GM23338 (cell line): ENCODE data around the gene SLX4IP.

ENCODE experiments used
- CREB1 ChIP-seq: fragments of 250-450 bp; sonication (Bioruptor Pico); IDR thresholded peaks from 2 replicates; pipeline ENCODE4 v1.5.0; 2020; ENCODE audit warnings: low read depth, mild to moderate bottlenecking, moderate library complexity
- CTCF ChIP-seq, 2 experiments: fragments of 200-600 bp in 1 of 2; sonication (generic) in 1 of 2; conservative IDR thresholded peaks; 2 replicates each; pipeline versions ENCODE4 v1.5.1 to v1.6.1; 2016 to 2017; ENCODE audit warnings: antibody characterized with exemption in 2 of 2, low read depth in 2 of 2, mild to moderate bottlenecking in 2 of 2, moderate library complexity in 1 of 2
- ETS1 ChIP-seq: IDR thresholded peaks from 2 replicates; pipeline ENCODE4 v1.6.1; 2016; ENCODE audit warnings: antibody characterized with exemption
- EZH2 ChIP-seq: fragments of 200-600 bp; sonication (generic); IDR thresholded peaks from one replicate; pipeline ENCODE4 v1.8.0; 2017; ENCODE audit warnings: antibody characterized with exemption, mild to moderate bottlenecking, low read depth; ENCODE audit not compliant: unreplicated experiment
- EZH2phosphoT487 ChIP-seq: fragments of 200-600 bp; sonication (generic); IDR thresholded peaks from one replicate; pipeline ENCODE4 v1.8.1; 2018; ENCODE audit warnings: antibody characterized with exemption; ENCODE audit not compliant: unreplicated experiment
- JUNB ChIP-seq: IDR thresholded peaks from one replicate; pipeline ENCODE4 v1.6.1; 2016; ENCODE audit warnings: antibody characterized with exemption; ENCODE audit not compliant: unreplicated experiment
- POLR2AphosphoS5 ChIP-seq: IDR thresholded peaks from 2 replicates; pipeline ENCODE4 v1.6.1; 2016; ENCODE audit warnings: antibody characterized with exemption, low read depth
- REST ChIP-seq: IDR thresholded peaks from one replicate; pipeline ENCODE4 v1.6.1; 2018; ENCODE audit warnings: antibody characterized with exemption; ENCODE audit not compliant: unreplicated experiment
- STAT1 ChIP-seq: IDR thresholded peaks from one replicate; pipeline ENCODE4 v1.6.1; 2016; ENCODE audit warnings: antibody characterized with exemption; ENCODE audit not compliant: unreplicated experiment
- ZNF114 ChIP-seq: fragments of 250-450 bp; sonication (Bioruptor Pico); IDR thresholded peaks from 2 replicates; pipeline ENCODE4 v1.5.0; 2020; ENCODE audit warnings: mild to moderate bottlenecking, moderate library complexity
- ZNF331 ChIP-seq: fragments of 250-450 bp; sonication (Bioruptor Pico); IDR thresholded peaks from 2 replicates; pipeline ENCODE4 v1.5.0; 2020; ENCODE audit warnings: low read depth, mild to moderate bottlenecking, moderate library complexity
- ZNF462 ChIP-seq: fragments of 250-450 bp; sonication (Bioruptor Pico); IDR thresholded peaks from 2 replicates; pipeline ENCODE4 v1.5.0; 2020; ENCODE audit warnings: mild to moderate bottlenecking, moderate library complexity

GRCh38 chr20:10550204-10551118, 115.4 kb downstream of the SLX4IP start:
- TF ChIP-seq CTCF (conservative IDR thresholded peaks at IDR 0.05; ENCODE audit: low read depth in 2 of 2) (no peak), EZH2 (no peak), REST (no peak), EZH2phosphoT487 (no peak), CREB1 (CRISPR knock-in tag) (no peak), ZNF462 (no peak), ETS1 (no peak), POLR2AphosphoS5 (no peak), STAT1 (no peak), ZNF331 (CRISPR knock-in tag) (no peak), ZNF114 (CRISPR knock-in tag) (no peak), JUNB (no peak)
